Endodermal cell (in vitro differentiated cells): ENCODE data around the gene FRA10AC1. TPM values are rescaled to one million over a fixed set of nuclear protein-coding genes. Genes with fewer than 3 reads are reported as not detected.

Source experiments
- DNase-seq: peaks from one replicate; pipeline ENCODE4 v3.0.0-alpha.2; 2017
- H3K27ac ChIP-seq: 2 replicates; pipeline ENCODE4 v1.5.1; 2013; ENCODE audit warnings: mild to moderate bottlenecking, low read depth, low read length, moderate library complexity
- H3K27me3 ChIP-seq: 2 replicates; pipeline ENCODE4 v1.6.1; 2013; ENCODE audit warnings: mild to moderate bottlenecking, low read length, moderate library complexity; ENCODE audit not compliant: insufficient read depth, control insufficient read depth, poor library complexity, severe bottlenecking
- H3K36me3 ChIP-seq: 2 replicates; pipeline ENCODE4 v1.7.0; 2013; ENCODE audit warnings: mild to moderate bottlenecking, low read length, moderate library complexity; ENCODE audit not compliant: control insufficient read depth, insufficient read depth
- H3K4me1 ChIP-seq: one replicate; pipeline ENCODE4 v1.7.0; 2013; ENCODE audit warnings: low read length; ENCODE audit not compliant: control insufficient read depth, insufficient read depth
- H3K4me3 ChIP-seq: 2 replicates; pipeline ENCODE4 v1.5.1; 2013; ENCODE audit warnings: mild to moderate bottlenecking, low read length, moderate library complexity
- H3K9ac ChIP-seq: 2 replicates; pipeline ENCODE4 v1.6.1; 2013; ENCODE audit warnings: mild to moderate bottlenecking, low read length, moderate library complexity; ENCODE audit not compliant: poor library complexity, severe bottlenecking; ENCODE audit errors: extremely low read depth
- H3K9me3 ChIP-seq: 2 replicates; pipeline ENCODE4 v1.6.1; 2013; ENCODE audit warnings: mild to moderate bottlenecking, low read length, moderate library complexity; ENCODE audit not compliant: control insufficient read depth
- H3K27ac Mint-ChIP-seq: 2 replicates; pipeline ENCODE4 v1.8.0; 2020; ENCODE audit warnings: mixed read lengths
- H3K27me3 Mint-ChIP-seq: 2 replicates; pipeline ENCODE4 v1.8.0; 2021; ENCODE audit warnings: mild to moderate bottlenecking, mixed read lengths; ENCODE audit not compliant: insufficient read depth
- H3K36me3 Mint-ChIP-seq: 2 replicates; pipeline ENCODE4 v1.8.0; 2020; ENCODE audit warnings: low read depth, mixed read lengths
- H3K4me1 Mint-ChIP-seq: 2 replicates; pipeline ENCODE4 v1.8.0; 2020; ENCODE audit warnings: mixed read lengths
- H3K4me3 Mint-ChIP-seq: 2 replicates; pipeline ENCODE4 v1.8.0; 2020; ENCODE audit warnings: mild to moderate bottlenecking, moderate library complexity, mixed read lengths
- H3K9me3 Mint-ChIP-seq: 2 replicates; pipeline ENCODE4 v1.8.0; 2020; ENCODE audit warnings: mild to moderate bottlenecking, mixed read lengths
- CTCF ChIP-seq: fragments of 200-600 bp; sonication (generic); conservative IDR thresholded peaks from 2 replicates; pipeline ENCODE4 v1.5.0; 2021; ENCODE audit warnings: antibody characterized with exemption, mild to moderate bottlenecking
- WGBS, 2 experiments: methylation state at CpG; one replicate each; pipeline versions ENCODE4 v1.1.5 to v1.1.7; 2013; ENCODE audit warnings: missing lambda C conversion rate in 2 of 2, mixed read lengths in 1 of 2; ENCODE audit not compliant: insufficient coverage in 1 of 2, insufficient read length in 1 of 2; 5-methylcytosine and 5-hydroxymethylcytosine counted together
- total RNA-seq, 2 donors: library from RNA; stranded (reverse); fragmentation: NEBNext Ultra II Directional in 1 of 2; extraction: Animal tissue kit (Norgen Biotek cat#: 25700) in 1 of 2; gene quantifications; 2 replicates in 1 of 2; 3 replicates in 1 of 2; pipeline ENCODE4 v1.2.1, GENCODE V29; 2021

The FRA10AC1 gene
- total RNA-seq, 2 donors from 2014 or later = 16.5 to 28.3 TPM

- no peak for DNase-seq
- H3K27me3 Mint-ChIP-seq = peaks cover 1% of the 10 kb centered on the region
- no peaks in the 10 kb centered on the region for H3K9me3 Mint-ChIP-seq
- H3K36me3 ChIP-seq = no peaks in the 10 kb centered on the region
- H3K4me3 Mint-ChIP-seq = no peak overlapping the region
- H3K9ac ChIP-seq = no peak overlapping the region
- no peaks in the 10 kb centered on the region for H3K27me3 ChIP-seq
- no peak overlapping the region for H3K27ac Mint-ChIP-seq
- H3K4me1 ChIP-seq = no peaks in the 10 kb centered on the region
- H3K36me3 Mint-ChIP-seq = no peaks in the 10 kb centered on the region
- H3K4me3 ChIP-seq = no peak overlapping the region
- 100% methylated on average over 1 of the region's 1 CpG; no CpG with 5 or more reads in 1 of the 2 experiments for WGBS, 2 experiments
- no peak for TF ChIP-seq CTCF
- H3K9me3 ChIP-seq = peaks cover 6% of the 10 kb centered on the region
- H3K27ac ChIP-seq = no peak overlapping the region
- no peaks in the 10 kb centered on the region for H3K4me1 Mint-ChIP-seq
These were observed 49.5 kb downstream of the FRA10AC1 start for GRCh38 chr10:93652857-93653256.

GRCh38 chr10:93639791-93640190 is 62.6 kb downstream of the FRA10AC1 start:
- Mint-ChIP-seq H3K4me3 (no peak overlapping the region), H3K27ac (no peak overlapping the region), H3K36me3 (no peaks in the 10 kb centered on the region), H3K9me3 (no peaks in the 10 kb centered on the region), H3K27me3 (peaks cover 2% of the 10 kb centered on the region), H3K4me1 (no peaks in the 10 kb centered on the region)
- no peaks in the 10 kb centered on the region for H3K4me1 ChIP-seq
- H3K9me3 ChIP-seq = no peaks in the 10 kb centered on the region
- no peak overlapping the region for H3K27ac ChIP-seq
- no peaks in the 10 kb centered on the region for H3K27me3 ChIP-seq
- H3K4me3 ChIP-seq = no peak overlapping the region
- no peak for TF ChIP-seq CTCF
- no peak for DNase-seq
- 88 to 93% methylated on average over 3 to 7 of the region's 7 CpGs for WGBS, 2 experiments
- no peaks in the 10 kb centered on the region for H3K36me3 ChIP-seq
- no peak overlapping the region for H3K9ac ChIP-seq

- TF ChIP-seq CTCF = no peak
- Histone ChIP-seq H3K27ac (no peak overlapping the region), H3K9ac (no peak overlapping the region), H3K27me3 (no peaks in the 10 kb centered on the region), H3K9me3 (no peaks in the 10 kb centered on the region), H3K36me3 (no peaks in the 10 kb centered on the region), H3K4me3 (no peak overlapping the region), H3K4me1 (no peaks in the 10 kb centered on the region)
- Mint-ChIP-seq H3K27me3 (peaks cover 7% of the 10 kb centered on the region), H3K36me3 (no peaks in the 10 kb centered on the region), H3K27ac (no peak overlapping the region), H3K4me1 (peaks cover 17% of the 10 kb centered on the region), H3K9me3 (no peaks in the 10 kb centered on the region), H3K4me3 (no peak overlapping the region)
- 91 to 92% methylated on average over 15 of the region's 15 CpGs for WGBS, 2 experiments
- DNase-seq = no peak
These were observed 71.5 kb downstream of the FRA10AC1 start for GRCh38 chr10:93630625-93631557.
